Measurements from ENCODE around the gene ASXL1. TPM values are rescaled to one million over a fixed set of nuclear protein-coding genes. Genes with fewer than 3 reads are reported as not detected.

Gene ASXL1
- polyA plus RNA-seq, 1 experiment: 40.8 TPM

GRCh38 chr20:32446301-32447100 lies 88.4 kb downstream of the ASXL1 start:
- POLR2A ChIA-PET: no interaction called here
- no peak for TF ChIP-seq CTCF (IDR thresholded peaks at IDR 0.05; ENCODE audit: insufficient read depth, low read depth, low read length)
- H3K27me3 ChIP-seq (ENCODE audit: control insufficient read depth, insufficient read depth, low read length): no peaks in the 10 kb centered on the region
- CTCF ChIA-PET: interaction anchor here (2.0 kb wide), 1 partner anchor 10 kb away, joined by 7 read pairs; no protein-coding TSS in a partner anchor
- no peak for DNase-seq (ENCODE audit: low read depth)
- H3K36me3 ChIP-seq (ENCODE audit: control insufficient read depth, insufficient read depth, low read length): peaks cover 24% of the 10 kb centered on the region
- no peak overlapping the region for H3K4me3 ChIP-seq (ENCODE audit: low read depth, low read length)

GRCh38 chr20:32447136-32448027 lies 89.3 kb downstream of the ASXL1 start:
- no peak for DNase-seq (ENCODE audit: low read depth)
- Histone ChIP-seq H3K27me3 (ENCODE audit: control insufficient read depth, insufficient read depth, low read length) (no peaks in the 10 kb centered on the region), H3K36me3 (ENCODE audit: control insufficient read depth, insufficient read depth, low read length) (peaks cover 28% of the 10 kb centered on the region), H3K4me3 (ENCODE audit: low read depth, low read length) (no peak overlapping the region)
- POLR2A ChIA-PET: no interaction called here
- no peak for TF ChIP-seq CTCF (IDR thresholded peaks at IDR 0.05; ENCODE audit: insufficient read depth, low read depth, low read length)
- CTCF ChIA-PET: interaction anchor here (2.0 to 2.3 kb wide), 2 partner anchors 9 to 10 kb away, joined by 7 to 10 read pairs; no protein-coding TSS in a partner anchor

- CTCF ChIA-PET: interaction anchor here (1.4 to 2.3 kb wide), 2 partner anchors 9 to 111 kb away, joined by 3 to 10 read pairs; no protein-coding TSS in a partner anchor
- no peak for DNase-seq (ENCODE audit: low read depth)
- peaks cover 35% of the 10 kb centered on the region for H3K36me3 ChIP-seq (ENCODE audit: control insufficient read depth, insufficient read depth, low read length)
- no peak for TF ChIP-seq CTCF (IDR thresholded peaks at IDR 0.05; ENCODE audit: insufficient read depth, low read depth, low read length)
- POLR2A ChIA-PET: no interaction called here
- no peak overlapping the region for H3K4me3 ChIP-seq (ENCODE audit: low read depth, low read length)
- no peaks in the 10 kb centered on the region for H3K27me3 ChIP-seq (ENCODE audit: control insufficient read depth, insufficient read depth, low read length)
These were observed 90.3 kb downstream of the ASXL1 start for GRCh38 chr20:32448306-32449056.

- DNase-seq (ENCODE audit: low read depth): no peak
- Histone ChIP-seq H3K36me3 (ENCODE audit: control insufficient read depth, insufficient read depth, low read length) (peaks cover 43% of the 10 kb centered on the region), H3K4me3 (ENCODE audit: low read depth, low read length) (no peak overlapping the region), H3K27me3 (ENCODE audit: control insufficient read depth, insufficient read depth, low read length) (no peaks in the 10 kb centered on the region)
- CTCF ChIA-PET: interaction anchor here (0.6 to 2.3 kb wide), 5 partner anchors 8 to 201 kb away, joined by 3 to 10 read pairs (median 3); no protein-coding TSS in a partner anchor
- no peak for TF ChIP-seq CTCF (IDR thresholded peaks at IDR 0.05; ENCODE audit: insufficient read depth, low read depth, low read length)
- POLR2A ChIA-PET: no interaction called here
These were observed 91.1 kb downstream of the ASXL1 start for GRCh38 chr20:32449057-32449889.
